GM23338 (cell line): ENCODE results near the gene CTNNBIP1.

Source experiments
- CREB1 ChIP-seq: fragments of 250-450 bp; sonication (Bioruptor Pico); IDR thresholded peaks from 2 replicates; pipeline ENCODE4 v1.5.0; 2020; ENCODE audit warnings: low read depth, mild to moderate bottlenecking, moderate library complexity
- CTCF ChIP-seq, 2 experiments: fragments of 200-600 bp in 1 of 2; sonication (generic) in 1 of 2; conservative IDR thresholded peaks; 2 replicates each; pipeline versions ENCODE4 v1.5.1 to v1.6.1; 2016 to 2017; ENCODE audit warnings: antibody characterized with exemption in 2 of 2, low read depth in 2 of 2, mild to moderate bottlenecking in 2 of 2, moderate library complexity in 1 of 2
- EZH2 ChIP-seq: fragments of 200-600 bp; sonication (generic); IDR thresholded peaks from one replicate; pipeline ENCODE4 v1.8.0; 2017; ENCODE audit warnings: antibody characterized with exemption, mild to moderate bottlenecking, low read depth; ENCODE audit not compliant: unreplicated experiment
- EZH2phosphoT487 ChIP-seq: fragments of 200-600 bp; sonication (generic); IDR thresholded peaks from one replicate; pipeline ENCODE4 v1.8.1; 2018; ENCODE audit warnings: antibody characterized with exemption; ENCODE audit not compliant: unreplicated experiment
- JUNB ChIP-seq: IDR thresholded peaks from one replicate; pipeline ENCODE4 v1.6.1; 2016; ENCODE audit warnings: antibody characterized with exemption; ENCODE audit not compliant: unreplicated experiment
- NANOG ChIP-seq: IDR thresholded peaks from 2 replicates; pipeline ENCODE4 v1.6.1; 2016; ENCODE audit warnings: antibody characterized with exemption, borderline replicate concordance
- POLR2AphosphoS5 ChIP-seq: IDR thresholded peaks from 2 replicates; pipeline ENCODE4 v1.6.1; 2016; ENCODE audit warnings: antibody characterized with exemption, low read depth
- REST ChIP-seq: IDR thresholded peaks from one replicate; pipeline ENCODE4 v1.6.1; 2018; ENCODE audit warnings: antibody characterized with exemption; ENCODE audit not compliant: unreplicated experiment

GRCh38 chr1:9905010-9905409 is 5.1 kb downstream of the CTNNBIP1 start:
- TF ChIP-seq POLR2AphosphoS5: no peak
- TF ChIP-seq CTCF (conservative IDR thresholded peaks at IDR 0.05; ENCODE audit: low read depth in 2 of 2): no peak
- no peak for TF ChIP-seq REST
- TF ChIP-seq JUNB: no peak
- no peak for TF ChIP-seq EZH2
- no peak for TF ChIP-seq NANOG
- TF ChIP-seq EZH2phosphoT487: no peak
- TF ChIP-seq CREB1 (CRISPR knock-in tag): no peak
